NCI-H1048 (cell line): ENCODE measurements around the gene SLMAP.
"Not testable (repeated sequence)": the region's sequence is repeated elsewhere in the genome, so short reads cannot be mapped to it uniquely, and the experiment has no call there.

ENCODE experiments used
- DNase-seq: peaks from one replicate; lab custom pipeline; 2025; lab: John Stamatoyannopoulos, UW

Gene SLMAP

DNA sequence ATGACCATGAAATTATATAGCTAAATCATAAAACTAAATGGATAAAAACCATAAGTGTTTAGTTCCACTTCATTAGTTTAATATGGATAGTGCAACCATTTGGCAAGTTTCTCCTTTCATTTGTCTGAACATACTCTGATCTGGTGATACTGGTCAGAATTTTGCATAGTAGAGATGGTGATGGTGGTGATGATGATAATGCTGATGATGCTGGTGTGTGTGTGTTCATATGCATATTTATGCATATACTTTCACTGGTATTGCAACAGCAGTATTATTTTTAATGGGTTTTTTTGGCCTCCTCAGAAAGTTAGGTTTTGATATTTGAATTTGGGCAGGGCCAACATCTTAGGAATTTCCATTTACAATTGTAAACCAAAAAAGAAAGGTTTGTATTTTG, 76.4 kb downstream of the SLMAP start:
- DNase-seq: no peak

DNA sequence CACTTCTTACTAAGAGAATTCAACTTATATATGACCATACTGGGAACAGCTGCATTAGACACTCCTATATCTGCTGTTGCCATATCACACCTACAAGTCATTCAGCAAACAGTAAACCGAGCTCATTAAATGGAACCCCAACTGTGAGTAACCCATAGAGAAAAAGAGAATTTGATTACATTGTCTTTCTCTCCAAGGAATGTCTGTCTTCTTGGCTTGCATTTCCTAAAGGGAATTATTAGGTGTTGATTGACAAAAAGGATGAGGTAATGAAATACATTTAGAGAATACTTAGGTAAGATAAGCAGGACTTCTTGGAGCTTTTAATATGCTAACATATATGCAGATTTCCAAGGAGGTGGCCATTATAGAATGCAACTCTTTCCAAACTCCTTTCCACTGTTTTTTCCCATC, 76.8 kb downstream of the SLMAP start:
- DNase-seq: no peak

DNA sequence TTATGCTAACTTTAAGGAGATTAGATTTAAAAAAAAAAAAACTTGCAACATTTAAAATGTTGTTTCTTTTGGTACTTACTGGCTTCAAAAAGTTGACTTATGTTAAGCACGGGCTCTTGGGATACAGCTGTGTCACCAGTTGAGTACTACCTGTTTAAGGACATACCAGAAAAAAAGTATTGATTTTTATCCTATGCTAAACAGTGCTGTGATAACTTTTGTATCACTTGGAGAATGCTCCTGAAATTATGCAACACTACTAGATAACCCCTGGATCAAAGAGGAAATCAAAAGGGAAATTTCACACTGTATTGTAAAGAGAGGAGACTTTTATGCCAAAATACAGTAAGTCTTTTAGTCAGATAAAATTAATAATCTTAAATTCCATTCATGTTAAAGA, 77.7 kb downstream of the SLMAP start:
- no peak for DNase-seq

DNA sequence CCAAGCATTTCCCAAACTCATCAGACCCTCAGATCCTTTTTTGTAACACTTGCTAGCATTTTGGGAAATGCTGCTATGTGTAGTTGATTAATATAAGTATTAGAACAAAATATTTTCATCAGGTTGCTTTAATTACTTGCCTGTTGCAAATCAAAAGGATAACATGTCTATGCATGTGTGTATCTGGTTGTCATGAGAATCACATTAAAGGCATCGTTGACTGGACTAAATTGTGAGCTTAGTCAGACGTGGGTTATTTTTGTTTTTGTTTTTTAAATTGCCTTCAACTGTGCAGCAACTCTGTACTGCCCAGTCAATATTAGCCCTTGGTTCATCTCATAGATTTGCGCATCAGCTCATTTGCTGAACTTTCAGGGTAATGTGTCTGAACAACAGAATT, 81.6 kb downstream of the SLMAP start:
- DNase-seq: no peak

DNA sequence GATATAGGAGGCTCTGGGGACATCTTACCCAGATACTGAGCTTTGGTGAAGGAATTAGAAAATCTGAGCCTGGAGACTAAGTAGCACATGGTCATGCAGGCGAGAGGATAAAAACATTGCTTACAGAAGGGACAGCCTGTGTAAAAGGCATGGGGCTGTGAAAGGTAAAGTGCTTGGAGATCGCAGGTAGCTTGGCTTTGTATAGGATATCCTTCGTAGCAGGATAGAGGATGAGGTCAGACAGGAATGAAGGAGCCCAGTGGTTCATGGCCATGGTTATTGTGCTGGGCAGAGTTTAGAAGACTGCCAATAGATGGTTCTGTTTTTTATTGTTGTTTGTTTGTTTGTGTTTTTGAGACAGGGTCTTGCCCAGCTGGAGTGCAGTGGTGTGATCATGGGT, 82.5 kb downstream of the SLMAP start:
- DNase-seq: no peak

DNA sequence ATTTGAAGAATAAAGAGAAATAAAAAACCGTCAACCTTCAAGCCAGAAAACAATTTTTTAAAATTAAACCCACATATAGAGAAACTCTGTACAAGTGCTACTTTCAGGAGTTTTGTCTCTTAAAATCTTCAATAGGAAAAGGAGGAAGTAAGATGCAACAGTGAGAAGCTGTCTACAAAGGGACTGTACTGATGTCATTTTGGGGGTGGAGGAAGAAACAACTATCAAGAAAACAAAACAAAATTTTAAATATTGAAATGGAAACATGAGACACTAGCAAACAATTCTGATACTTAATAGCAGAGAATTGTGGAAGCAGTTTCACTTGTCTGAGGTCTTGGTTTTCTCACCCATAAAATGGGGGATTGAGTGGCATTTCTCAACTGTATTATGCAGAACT, 84.4 kb downstream of the SLMAP start:
- DNase-seq: no peak

DNA sequence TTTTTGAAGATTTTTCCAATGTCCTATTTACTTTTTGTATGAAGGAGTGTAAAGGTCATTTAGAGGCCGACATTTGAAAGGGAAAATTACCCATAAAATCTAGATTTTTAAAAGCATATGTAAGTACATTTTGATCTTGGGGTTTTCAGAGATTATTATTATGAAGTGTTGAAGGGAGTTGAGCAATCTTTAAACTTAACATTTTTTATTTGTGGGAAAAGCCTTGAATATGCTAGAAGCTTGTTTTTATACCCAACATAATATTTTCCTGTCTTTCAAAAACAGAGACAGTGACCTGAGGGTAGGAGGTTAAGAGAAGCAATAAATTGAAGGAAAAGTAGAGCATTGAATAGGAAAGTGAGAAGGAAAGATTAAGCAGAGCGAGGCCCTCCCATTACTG, 85.7 kb downstream of the SLMAP start:
- no peak for DNase-seq

DNA sequence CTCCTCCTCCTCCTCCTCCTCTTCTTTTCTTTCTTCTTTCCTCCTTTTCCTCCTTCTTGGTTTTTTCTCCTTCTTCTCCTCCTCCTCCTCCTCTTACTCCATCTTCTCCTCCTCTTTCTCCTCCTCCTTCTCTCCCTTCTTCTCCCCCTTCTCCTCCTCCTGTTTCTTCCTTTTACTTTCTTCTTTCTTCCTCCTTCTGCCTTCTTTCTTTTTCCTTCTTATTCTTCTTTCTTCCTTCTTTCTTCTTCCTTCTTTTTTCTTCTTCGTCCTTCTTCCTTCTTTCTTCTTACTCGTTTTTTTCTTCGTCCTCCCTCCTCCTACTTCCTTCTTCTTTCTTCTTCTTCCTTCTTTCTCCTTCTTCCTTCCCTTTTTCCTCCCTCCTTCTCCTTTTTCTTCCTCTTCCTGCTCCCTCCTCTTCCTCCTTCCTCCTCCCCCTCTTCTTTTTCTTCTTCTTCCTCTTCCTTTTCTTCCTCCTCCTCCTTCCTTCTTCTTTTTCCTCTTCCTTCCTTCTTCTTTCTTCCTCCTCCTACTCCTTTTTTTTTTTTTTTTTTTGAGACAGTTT, 92.1 kb downstream of the SLMAP start:
- no peak for DNase-seq

DNA sequence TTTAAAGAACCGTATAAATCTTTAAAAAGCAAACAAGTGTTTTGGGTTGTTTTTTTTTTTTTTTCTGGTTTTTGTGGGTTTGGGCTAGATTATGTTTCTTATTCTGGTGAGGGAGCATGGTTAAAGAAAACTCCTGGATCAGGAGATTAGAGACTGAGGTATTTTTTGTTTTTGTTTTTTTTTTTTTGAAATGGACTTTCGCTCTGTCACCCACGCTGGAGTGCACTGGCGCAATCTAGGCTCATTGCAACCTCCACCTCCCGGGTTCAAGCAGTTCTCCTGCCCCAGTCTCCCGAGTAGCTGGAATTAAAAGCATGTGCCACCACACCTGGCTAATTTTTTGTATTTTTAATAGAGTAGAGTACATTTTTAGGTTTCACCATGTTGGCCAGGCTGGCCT, 95.2 kb downstream of the SLMAP start:
- DNase-seq: no peak

DNA sequence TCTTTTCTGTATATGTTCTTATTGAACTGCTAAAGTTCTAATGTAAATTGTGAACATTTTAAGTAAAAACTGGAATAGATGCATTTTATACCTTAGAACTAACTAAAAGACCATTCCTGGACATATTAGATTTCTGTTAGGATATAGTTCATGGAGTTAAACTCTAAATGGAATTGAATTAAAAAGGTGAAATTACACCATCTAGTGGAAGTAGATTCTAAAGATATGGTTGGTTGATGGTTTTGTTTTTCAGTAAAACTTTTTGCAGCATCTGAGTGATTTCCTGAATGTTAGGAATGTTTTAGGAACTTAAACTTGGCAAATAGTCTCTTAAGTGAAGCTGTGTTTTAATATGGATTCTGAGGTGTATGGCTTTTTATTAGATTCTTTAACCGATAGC, 96.8 kb downstream of the SLMAP start:
- DNase-seq: no peak

DNA sequence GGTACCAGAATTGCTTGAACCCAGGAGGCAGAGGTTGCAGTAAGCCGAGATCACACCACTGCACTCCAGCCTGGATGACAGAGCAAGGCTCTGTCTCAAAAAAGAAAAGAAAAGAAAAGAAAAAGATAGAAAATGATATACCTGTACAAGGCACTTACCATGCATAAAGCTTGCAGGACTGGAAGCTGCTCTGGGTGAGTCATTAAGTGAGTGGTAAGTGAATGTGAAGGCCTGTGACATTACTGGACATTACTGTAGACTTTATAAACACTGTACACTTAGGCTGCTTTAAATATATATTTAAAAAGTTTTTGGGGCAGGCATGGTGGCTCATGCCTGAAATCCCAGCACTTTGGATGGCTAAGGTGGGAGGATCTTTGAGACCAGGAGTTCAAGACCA, 99.2 kb downstream of the SLMAP start:
- no peak for DNase-seq

DNA sequence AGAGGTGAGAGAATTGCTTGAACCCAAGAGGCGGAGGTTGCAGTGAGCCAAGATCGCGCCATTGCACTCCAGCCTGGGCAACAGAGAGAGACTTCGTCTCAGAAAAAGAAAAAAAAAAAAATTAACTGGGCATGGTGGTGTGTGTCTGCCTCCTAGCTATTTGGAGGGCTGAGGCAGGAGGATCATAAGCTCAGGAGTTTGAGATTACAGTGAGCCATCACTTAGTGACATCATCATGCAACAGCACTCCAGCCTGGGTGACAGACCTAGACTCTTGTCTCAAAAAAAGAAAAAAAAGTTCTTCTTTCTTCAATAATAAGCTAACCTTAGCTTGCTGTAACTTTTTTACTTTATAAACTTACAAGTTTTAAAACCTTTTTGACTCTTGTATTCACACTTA, 99.8 kb downstream of the SLMAP start:
- DNase-seq: no peak

DNA sequence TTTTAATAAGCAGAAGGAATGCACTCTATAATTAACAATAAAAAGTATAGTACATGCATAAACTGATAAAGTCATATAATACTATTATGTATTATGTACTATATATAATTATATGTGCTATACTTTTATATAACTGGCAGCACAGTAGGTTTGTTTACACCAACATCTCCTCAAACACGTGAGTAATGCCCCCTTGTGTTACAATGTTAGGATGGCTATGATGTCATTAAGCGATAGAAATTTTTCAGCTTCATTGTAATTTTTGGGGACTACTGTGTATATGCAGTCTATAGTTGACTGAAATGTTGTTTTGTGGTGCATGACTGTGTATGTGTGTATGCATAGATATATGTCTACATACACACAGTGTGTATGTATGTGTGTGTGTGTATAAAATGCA, 100.6 kb downstream of the SLMAP start:
- DNase-seq: no peak

DNA sequence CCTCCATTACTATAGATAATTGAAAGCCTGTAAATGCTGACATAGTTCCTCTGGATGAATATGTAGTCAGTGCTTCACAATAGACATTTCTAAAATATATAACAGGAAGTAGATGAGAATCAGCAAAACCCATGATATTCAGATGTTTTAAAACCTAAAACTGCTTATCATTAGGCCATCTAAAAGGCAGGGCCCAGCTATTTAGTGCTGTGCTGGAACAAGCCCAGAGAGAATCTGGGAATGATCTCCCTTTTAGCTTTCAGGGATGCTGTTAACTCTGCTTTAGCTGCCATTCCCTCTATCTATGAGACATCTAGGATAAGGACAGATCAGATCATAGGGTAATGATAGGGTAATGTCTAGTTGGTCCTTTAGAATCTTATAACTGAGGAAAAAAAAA, 106.8 kb downstream of the SLMAP start:
- no peak for DNase-seq

DNA sequence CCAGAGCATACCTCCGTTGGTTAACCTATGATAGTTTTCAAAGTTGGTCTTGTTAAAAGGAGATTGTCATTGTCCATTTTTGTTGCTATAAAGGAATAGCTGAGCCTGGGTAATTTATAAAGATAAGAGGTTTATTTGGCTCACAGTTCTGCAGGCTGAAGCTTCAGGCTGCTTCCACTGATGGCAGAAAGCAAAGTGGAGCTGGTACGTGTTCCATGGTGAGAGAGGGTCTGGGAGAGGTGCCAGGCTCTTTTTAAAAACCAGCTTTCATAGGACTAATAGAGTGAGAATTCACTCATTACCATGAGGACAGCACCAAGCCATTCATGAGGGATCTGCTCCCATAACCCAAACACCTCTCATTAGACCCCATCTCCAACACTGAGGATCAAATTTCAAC, 107.3 kb downstream of the SLMAP start:
- DNase-seq: no peak

DNA sequence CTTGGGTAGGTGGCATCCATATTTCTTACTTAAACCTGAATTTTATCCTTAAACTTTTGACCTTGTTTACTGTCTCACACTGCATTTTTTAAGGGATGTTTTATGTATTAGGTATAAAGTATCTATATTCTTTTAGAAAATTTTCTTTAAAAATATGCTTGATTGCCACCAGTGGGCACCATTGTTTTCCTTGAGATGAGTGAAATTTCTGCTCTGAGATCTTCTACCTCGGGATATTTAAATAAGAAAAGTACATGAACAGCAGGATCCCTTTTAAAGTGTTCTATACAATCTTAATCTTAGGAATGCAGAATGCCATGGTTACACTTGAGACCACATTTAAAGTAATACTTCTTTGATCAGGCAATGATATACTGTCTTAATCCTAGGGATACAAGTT, 108.7 kb downstream of the SLMAP start:
- no peak for DNase-seq

DNA sequence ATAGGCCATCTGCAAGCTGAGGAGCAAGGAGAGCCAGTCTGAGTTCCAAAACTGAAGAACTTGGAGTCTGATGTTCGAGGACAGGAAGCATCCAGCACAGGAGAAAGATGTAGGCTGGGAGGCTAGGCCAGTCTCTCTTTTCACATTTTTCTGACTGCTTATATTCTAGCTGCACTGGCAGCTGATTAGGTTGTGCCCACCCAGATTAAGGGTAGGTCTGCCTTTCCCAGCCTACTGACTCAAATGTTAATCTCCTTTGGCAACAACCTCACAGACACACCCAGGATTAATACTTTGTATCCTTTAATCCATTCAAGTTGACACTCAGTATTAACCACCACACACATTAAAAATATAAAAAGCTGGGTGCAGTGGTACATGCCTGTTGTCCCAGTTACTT, 113.0 kb downstream of the SLMAP start:
- not testable (repeated sequence) for DNase-seq

DNA sequence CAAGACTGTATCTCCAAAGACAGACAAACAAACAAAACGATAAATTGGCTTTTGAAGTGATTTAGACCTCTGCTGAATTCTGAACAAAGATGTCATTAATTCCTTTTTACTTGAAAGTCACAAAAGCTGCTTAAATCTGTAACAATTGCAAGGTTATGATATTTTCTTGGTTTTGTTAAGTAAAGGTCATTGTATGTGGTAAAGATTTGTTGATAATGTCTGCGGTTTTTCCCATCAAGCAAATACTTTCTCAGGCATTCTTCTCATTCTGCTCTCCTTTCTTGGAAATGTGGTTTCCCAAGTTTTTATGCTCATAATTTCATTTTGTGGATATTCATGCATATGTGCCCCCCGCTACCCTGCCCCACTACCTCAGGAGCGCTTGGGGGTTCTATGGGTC, 116.5 kb downstream of the SLMAP start:
- no peak for DNase-seq

DNA sequence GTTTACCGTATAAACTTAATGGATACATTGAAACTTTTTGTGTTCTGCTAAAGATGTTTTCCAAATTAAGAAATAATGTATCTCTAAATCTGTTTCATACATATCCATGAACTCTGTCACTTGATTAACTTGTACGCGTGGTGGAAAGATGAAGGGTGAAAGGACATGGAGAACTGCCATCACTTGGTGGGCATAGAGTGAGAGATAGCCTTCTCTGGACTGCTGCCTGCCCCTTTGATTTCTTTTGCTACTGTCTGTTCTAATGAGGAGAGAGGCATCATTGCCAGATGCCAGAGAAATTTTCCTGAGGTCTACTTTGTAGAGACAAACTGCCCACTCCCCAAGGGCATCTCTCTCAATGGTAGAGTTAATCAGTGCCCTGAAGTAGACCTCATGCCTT, 120.5 kb downstream of the SLMAP start:
- no peak for DNase-seq

DNA sequence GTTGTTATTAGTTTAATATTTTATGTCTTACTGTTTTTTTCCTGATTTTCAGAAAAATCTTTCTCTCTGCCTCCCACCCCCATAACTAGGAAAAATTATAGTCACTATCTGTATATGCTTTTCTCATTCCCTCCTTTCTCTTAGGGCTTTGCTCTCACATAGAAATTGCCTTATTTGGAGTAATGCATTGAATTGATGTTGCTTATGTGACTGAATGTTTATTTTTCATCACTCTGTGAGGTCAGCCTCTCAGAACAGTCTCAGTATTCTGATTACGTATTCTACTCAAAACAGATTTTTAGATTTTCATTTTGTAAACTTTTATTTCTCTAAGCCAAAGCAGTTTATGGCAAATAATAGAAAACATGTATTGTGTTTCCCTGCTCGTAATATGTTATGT, 121.0 kb downstream of the SLMAP start:
- DNase-seq: no peak

DNA sequence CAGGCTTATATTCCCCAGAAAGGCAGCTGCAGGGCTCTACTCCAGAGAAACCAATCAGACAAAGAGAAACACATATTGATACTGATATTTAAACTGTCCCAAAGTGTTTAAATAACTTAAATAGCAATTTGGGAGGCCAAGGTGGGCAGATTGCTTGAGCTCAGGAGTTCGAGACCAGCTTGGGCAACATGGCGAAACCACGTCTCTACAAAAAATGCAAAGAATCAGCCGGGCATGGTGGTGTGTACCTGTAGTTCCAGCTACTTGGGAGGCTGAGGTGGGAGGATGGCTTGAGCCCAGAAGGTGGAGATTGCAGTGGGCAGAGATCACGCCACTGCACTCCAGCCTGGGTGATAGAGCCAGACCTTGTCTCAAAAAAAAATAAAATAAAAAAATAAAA, 128.3 kb downstream of the SLMAP start:
- not testable (repeated sequence) for DNase-seq

DNA sequence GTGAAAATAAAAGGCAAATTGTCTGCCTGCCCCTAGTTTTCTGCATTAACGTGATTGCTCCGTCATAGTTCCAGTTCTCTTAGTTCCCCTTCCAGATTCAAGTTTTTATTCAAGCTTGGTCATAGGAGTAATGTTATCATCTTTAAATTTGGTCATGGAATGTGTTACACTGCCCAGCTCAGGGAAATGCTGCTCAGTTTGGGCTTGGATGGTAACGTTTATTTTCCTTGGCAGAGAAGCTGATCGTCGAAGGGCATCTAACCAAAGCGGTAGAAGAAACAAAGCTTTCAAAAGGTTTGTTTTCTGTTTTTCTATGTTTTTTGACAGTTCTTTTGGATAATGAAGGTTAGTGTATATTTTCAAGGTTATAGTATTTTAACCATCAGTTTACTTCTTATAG, 133.7 kb downstream of the SLMAP start:
- DNase-seq: no peak

DNA sequence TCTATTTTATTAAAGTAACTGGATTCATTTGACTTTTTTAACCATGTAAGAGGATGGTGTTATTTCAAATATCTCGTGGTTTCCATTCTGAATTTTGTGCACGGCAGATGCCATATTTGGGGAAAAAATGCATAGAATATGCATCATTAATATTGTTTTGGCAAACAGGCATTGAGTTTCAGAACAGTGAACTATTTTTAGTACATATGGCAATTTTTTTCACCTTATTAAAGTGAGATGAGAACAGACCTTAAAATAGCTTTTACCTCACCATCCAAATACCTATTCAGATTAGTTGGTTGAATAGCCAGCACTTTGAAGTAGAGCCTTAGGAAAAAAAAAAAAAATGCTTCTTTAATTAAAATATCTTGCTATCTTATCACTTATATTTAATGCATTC, 134.8 kb downstream of the SLMAP start:
- no peak for DNase-seq

DNA sequence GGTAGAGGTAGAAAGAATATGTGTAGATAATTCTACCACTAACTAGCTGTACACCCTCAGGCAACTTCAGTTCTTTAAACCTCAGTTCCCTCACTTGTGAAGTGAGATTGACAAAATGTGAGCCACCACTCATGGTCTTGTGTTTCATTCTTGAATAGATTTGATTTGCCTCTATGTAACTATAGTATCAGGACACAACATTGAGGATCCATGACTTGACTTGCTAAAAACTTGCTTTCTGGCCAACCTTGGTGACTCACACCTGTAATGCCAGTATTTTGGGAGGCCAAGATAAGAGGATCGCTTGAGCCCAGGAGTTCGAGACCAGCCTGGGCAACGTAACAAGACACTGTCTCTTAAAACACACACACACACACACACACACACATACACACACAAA, 136.3 kb downstream of the SLMAP start:
- no peak for DNase-seq

DNA sequence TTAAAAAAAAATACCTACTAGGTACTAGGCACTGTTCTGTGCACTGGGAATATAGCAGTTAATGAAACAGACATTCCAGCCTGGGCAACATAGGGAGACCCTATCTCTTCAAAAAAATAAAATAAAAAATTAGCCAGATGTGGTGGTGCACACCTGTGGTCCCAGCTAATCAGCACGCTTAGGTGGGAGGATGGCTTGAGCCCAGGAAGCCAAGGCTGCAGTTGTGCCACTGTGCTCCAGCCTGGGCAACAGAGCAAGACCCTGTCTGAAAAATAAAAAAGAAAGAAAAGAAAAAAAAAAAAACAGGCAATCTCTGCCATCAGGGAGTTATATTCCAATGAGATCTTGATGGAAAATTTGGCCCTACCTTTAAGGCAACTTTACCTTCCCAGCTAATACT, 137.0 kb downstream of the SLMAP start:
- no peak for DNase-seq
